Measurements from ENCODE around the gene NFATC1. TPM values are rescaled to one million over a fixed set of nuclear protein-coding genes. Genes with fewer than 3 reads are reported as not detected.

The NFATC1 gene
- polyA plus RNA-seq, 2 of the 4 experiments (the other 2 are of a cell fraction), result 0.52 to 1.7 TPM

DNA sequence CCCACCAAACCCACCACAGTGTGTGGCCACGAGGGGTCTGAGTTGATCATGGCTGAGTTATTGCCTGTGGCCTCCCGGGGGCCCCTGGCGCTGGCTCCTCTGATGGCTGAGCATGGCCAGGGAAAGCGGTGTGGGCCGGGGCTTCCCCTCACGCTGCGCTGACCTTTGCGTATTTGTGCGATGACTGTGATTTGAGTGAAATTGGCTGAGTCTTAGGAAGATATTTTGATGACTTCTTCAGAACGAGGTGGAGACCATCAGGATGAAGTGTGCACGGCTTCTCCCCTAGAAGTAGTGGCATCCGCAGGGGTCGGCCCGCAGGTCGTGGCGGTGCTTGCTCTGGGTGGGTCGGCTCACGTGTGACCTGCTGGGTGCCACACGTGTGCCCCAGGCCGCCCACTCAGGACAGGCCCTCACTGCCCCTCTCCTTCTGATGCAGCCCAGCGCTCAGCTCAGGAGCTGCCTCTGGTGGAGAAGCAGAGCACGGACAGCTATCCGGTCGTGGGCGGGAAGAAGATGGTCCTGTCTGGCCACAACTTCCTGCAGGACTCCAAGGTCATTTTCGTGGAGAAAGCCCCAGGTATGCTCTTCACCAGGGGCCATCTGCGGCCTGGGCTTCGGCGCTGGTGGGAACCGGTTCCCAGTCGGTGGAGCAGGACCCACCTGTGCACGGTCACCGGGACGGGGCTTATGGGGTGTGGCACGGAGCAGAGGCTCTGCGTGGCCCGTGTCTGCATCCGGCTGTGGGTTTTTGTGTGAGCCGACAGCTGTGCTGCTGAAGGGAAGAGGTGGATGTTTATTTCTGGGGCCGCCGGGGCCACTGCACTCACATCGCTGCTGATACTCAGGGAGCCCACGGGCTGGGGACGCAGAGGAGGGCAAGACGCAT, 55.8 kb downstream of the NFATC1 start:
- Histone ChIP-seq H3K9me3 (no peaks in the 10 kb centered on the region), H3K4me1 (no peaks in the 10 kb centered on the region), H3K4me2 (no peak overlapping the region), H3K4me3 (no peak overlapping the region), H3K27ac (no peak overlapping the region)
- ChIA-PET CTCF (interaction anchor here (0.5 to 1.1 kb wide), 3 partner anchors 35 to 79 kb away, joined by 3 read pairs; no protein-coding TSS in a partner anchor), POLR2A (no interaction called here)
- no peak for FAIRE-seq
- DNase-seq (ENCODE audit: low read depth in 1 of 2, low spot score in 1 of 2), result no peak
- no peak for TF ChIP-seq FOXS1 (CRISPR knock-in tag; IDR thresholded peaks at IDR 0.05)
- TF ChIP-seq, protein P1, sequence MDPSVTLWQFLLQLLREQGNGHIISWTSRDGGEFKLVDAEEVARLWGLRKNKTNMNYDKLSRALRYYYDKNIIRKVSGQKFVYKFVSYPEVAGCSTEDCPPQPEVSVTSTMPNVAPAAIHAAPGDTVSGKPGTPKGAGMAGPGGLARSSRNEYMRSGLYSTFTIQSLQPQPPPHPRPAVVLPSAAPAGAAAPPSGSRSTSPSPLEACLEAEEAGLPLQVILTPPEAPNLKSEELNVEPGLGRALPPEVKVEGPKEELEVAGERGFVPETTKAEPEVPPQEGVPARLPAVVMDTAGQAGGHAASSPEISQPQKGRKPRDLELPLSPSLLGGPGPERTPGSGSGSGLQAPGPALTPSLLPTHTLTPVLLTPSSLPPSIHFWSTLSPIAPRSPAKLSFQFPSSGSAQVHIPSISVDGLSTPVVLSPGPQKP (IDR thresholded peaks at IDR 0.05; ENCODE audit: low read depth, low read length), result no peak
- no peak for TF ChIP-seq PHF8 (IDR thresholded peaks at IDR 0.05; ENCODE audit: borderline replicate concordance, low read depth)
- TF ChIP-seq, protein P2, sequence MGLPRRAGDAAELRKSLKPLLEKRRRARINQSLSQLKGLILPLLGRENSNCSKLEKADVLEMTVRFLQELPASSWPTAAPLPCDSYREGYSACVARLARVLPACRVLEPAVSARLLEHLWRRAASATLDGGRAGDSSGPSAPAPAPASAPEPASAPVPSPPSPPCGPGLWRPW (IDR thresholded peaks at IDR 0.05), result no peak
- no peak for TF ChIP-seq HOXB13 (CRISPR knock-in tag; IDR thresholded peaks at IDR 0.05; ENCODE audit: low read depth)
- TF ChIP-seq CBX2 (IDR thresholded peaks at IDR 0.05; ENCODE audit: borderline replicate concordance, low read depth), result no peak
- no peak for TF ChIP-seq CBX8 (IDR thresholded peaks at IDR 0.05)
- no peak for TF ChIP-seq RFX5 (IDR thresholded peaks at IDR 0.05)
- no peak for TF ChIP-seq JUN (IDR thresholded peaks at IDR 0.05)
- TF ChIP-seq ZNF302 (CRISPR knock-in tag; IDR thresholded peaks at IDR 0.05), result no peak
- TF ChIP-seq ESRRA (IDR thresholded peaks at IDR 0.05; ENCODE audit: borderline replicate concordance, low read length), result no peak
- TF ChIP-seq FOSB (CRISPR knock-in tag; IDR thresholded peaks at IDR 0.05), result no peak
- TF ChIP-seq CEBPB (IDR thresholded peaks at IDR 0.05), result no peak
- TF ChIP-seq, protein P3, sequence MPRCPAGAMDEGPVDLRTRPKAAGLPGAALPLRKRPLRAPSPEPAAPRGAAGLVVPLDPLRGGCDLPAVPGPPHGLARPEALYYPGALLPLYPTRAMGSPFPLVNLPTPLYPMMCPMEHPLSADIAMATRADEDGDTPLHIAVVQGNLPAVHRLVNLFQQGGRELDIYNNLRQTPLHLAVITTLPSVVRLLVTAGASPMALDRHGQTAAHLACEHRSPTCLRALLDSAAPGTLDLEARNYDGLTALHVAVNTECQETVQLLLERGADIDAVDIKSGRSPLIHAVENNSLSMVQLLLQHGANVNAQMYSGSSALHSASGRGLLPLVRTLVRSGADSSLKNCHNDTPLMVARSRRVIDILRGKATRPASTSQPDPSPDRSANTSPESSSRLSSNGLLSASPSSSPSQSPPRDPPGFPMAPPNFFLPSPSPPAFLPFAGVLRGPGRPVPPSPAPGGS (IDR thresholded peaks at IDR 0.05), result no peak
- no peak for TF ChIP-seq HEYL (CRISPR knock-in tag; IDR thresholded peaks at IDR 0.05)
- no peak for TF ChIP-seq GATA3 (IDR thresholded peaks at IDR 0.05; ENCODE audit: borderline replicate concordance)
- no peak for TF ChIP-seq HDAC2 (IDR thresholded peaks at IDR 0.05)
- no peak for TF ChIP-seq BHLHE40 (IDR thresholded peaks at IDR 0.05; ENCODE audit: low read depth, low read length)
- peak in 1 of 2 experiments; percentile 66; a peak in 3 of 6 replicates for ATAC-seq
- WGBS (ENCODE audit: missing lambda C conversion rate), result 89% methylated on average over 27 of the region's 45 CpGs

DNA sequence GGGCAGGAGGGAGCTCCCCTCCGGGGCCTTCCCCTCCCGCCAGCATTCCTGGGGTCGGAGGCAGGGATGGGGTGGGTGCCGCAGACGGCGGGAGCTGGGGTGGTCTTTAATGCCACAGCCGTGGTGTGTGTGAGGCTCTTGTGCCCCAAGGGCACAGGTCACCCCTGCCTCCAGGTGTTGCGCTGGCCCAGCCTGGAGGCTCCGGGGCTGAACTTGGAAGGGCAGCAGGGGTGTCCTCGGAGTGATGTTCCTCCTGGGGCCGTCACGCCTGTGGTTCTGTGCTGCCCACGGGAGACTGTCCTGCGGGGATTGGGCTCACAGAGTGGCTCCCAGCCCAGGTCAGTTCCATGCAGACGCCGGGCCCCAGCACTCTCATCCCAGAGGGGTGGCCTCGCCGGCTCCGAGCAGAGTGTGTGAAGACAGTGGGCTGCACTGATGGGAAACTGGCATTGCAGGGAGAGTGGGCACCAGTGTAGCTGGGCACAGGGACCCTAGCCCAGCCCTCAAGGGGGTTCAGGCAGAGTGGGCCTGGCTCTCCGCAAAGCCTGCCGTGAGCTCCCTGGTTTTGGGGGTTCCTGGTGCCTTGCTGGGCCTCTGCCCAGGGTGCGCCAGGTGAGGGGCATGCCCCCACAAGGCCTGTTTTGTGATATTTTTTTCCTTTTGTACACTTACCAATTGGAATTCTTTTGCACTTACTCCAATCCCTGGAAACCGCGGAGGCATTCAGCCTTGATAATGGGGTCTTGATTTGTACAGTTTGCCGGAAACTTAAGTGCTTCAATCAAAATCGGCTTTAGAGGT, 56.7 kb downstream of the NFATC1 start:
- H3K4me1 ChIP-seq, result no peaks in the 10 kb centered on the region
- H3K4me2 ChIP-seq, result no peak overlapping the region
- no peak overlapping the region for H3K4me3 ChIP-seq
- ATAC-seq (no peak), FAIRE-seq (no peak), DNase-seq (ENCODE audit: low read depth in 1 of 2, low spot score in 1 of 2) (no peak)
- ChIA-PET CTCF (interaction anchor here (0.6 to 1.1 kb wide), 2 partner anchors 15 to 36 kb away, joined by 3 to 4 read pairs; no protein-coding TSS in a partner anchor), POLR2A (no interaction called here)
- H3K9me3 ChIP-seq, result no peaks in the 10 kb centered on the region
- WGBS (ENCODE audit: missing lambda C conversion rate), result 90% methylated on average over 11 of the region's 26 CpGs
- TF ChIP-seq CBX8 (IDR thresholded peaks at IDR 0.05) (no peak), ZC3H11A (IDR thresholded peaks at IDR 0.05) (no peak), EP300 (IDR thresholded peaks at IDR 0.05) (no peak), RNF2 (IDR thresholded peaks at IDR 0.05; ENCODE audit: borderline replicate concordance, low read depth) (no peak), GATA3 (IDR thresholded peaks at IDR 0.05; ENCODE audit: borderline replicate concordance) (no peak), FOSL2 (IDR thresholded peaks at IDR 0.05) (no peak), FOSL2 (CRISPR knock-in tag; IDR thresholded peaks at IDR 0.05) (no peak), FOSB (CRISPR knock-in tag; IDR thresholded peaks at IDR 0.05) (no peak), POLR2AphosphoS2 (conservative IDR thresholded peaks at IDR 0.05; ENCODE audit: low read length) (no peak), CEBPB (IDR thresholded peaks at IDR 0.05) (no peak), HOXB5 (CRISPR knock-in tag; IDR thresholded peaks at IDR 0.05) (no peak), HOXB13 (CRISPR knock-in tag; IDR thresholded peaks at IDR 0.05; ENCODE audit: low read depth) (no peak), RCOR1 (IDR thresholded peaks at IDR 0.05; ENCODE audit: low read depth, low read length) (no peak), CHD2 (IDR thresholded peaks at IDR 0.05; ENCODE audit: low read length, partially characterized antibody) (no peak), NFE2L2 (conservative IDR thresholded peaks at IDR 0.05; ENCODE audit: low read length) (no peak)
- TF ChIP-seq, protein P4, sequence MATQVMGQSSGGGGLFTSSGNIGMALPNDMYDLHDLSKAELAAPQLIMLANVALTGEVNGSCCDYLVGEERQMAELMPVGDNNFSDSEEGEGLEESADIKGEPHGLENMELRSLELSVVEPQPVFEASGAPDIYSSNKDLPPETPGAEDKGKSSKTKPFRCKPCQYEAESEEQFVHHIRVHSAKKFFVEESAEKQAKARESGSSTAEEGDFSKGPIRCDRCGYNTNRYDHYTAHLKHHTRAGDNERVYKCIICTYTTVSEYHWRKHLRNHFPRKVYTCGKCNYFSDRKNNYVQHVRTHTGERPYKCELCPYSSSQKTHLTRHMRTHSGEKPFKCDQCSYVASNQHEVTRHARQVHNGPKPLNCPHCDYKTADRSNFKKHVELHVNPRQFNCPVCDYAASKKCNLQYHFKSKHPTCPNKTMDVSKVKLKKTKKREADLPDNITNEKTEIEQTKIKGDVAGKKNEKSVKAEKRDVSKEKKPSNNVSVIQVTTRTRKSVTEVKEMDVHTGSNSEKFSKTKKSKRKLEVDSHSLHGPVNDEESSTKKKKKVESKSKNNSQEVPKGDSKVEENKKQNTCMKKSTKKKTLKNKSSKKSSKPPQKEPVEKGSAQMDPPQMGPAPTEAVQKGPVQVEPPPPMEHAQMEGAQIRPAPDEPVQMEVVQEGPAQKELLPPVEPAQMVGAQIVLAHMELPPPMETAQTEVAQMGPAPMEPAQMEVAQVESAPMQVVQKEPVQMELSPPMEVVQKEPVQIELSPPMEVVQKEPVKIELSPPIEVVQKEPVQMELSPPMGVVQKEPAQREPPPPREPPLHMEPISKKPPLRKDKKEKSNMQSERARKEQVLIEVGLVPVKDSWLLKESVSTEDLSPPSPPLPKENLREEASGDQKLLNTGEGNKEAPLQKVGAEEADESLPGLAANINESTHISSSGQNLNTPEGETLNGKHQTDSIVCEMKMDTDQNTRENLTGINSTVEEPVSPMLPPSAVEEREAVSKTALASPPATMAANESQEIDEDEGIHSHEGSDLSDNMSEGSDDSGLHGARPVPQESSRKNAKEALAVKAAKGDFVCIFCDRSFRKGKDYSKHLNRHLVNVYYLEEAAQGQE (IDR thresholded peaks at IDR 0.05), result no peak
- no peak overlapping the region for H3K27ac ChIP-seq
